Stimulated activated naive CD4-positive, alpha-beta T cell (primary cell): ENCODE data around the gene GNAZ.

Source experiments
- DNase-seq, 6 experiments: peaks; one replicate each; lab custom pipeline; 2025; lab: John Stamatoyannopoulos, UW

GNAZ gene

GRCh38 chr22:23077627-23078461 lies 7.5 kb downstream of the GNAZ start:
- DNase-seq = no peak

- no peak for DNase-seq
Measured at GRCh38 chr22:23078462-23078787, 8.1 kb downstream of the GNAZ start.

GRCh38 chr22:23079240-23079768 lies 9.0 kb downstream of the GNAZ start:
- no peak for DNase-seq

GRCh38 chr22:23079814-23080521 lies 9.6 kb downstream of the GNAZ start:
- DNase-seq = no peak

- no peak for DNase-seq
Measured at GRCh38 chr22:23080613-23081290, 10.4 kb downstream of the GNAZ start.

GRCh38 chr22:23082534-23083314 lies 12.4 kb downstream of the GNAZ start:
- DNase-seq = no peak

GRCh38 chr22:23083315-23084021 lies 13.1 kb downstream of the GNAZ start:
- DNase-seq = no peak

- no peak for DNase-seq
Measured at GRCh38 chr22:23084453-23085350, 14.4 kb downstream of the GNAZ start.

- no peak for DNase-seq
Measured at GRCh38 chr22:23085351-23085671, 15.0 kb downstream of the GNAZ start.

- DNase-seq = no peak
Measured at GRCh38 chr22:23085785-23086184, 15.5 kb downstream of the GNAZ start.

- DNase-seq = no peak
Measured at GRCh38 chr22:23086263-23086662, 15.9 kb downstream of the GNAZ start.

- no peak for DNase-seq
Measured at GRCh38 chr22:23086787-23087186, 16.5 kb downstream of the GNAZ start.

- no peak for DNase-seq
Measured at GRCh38 chr22:23088199-23088604, 17.9 kb downstream of the GNAZ start.

GRCh38 chr22:23089010-23089409 lies 18.7 kb downstream of the GNAZ start:
- no peak for DNase-seq

- no peak for DNase-seq
Measured at GRCh38 chr22:23089633-23090456, 19.5 kb downstream of the GNAZ start.

- DNase-seq = no peak
Measured at GRCh38 chr22:23090457-23090835, 20.1 kb downstream of the GNAZ start.

- DNase-seq = no peak
Measured at GRCh38 chr22:23091760-23092159, 21.4 kb downstream of the GNAZ start.

GRCh38 chr22:23092217-23092955 lies 22.1 kb downstream of the GNAZ start:
- no peak for DNase-seq
